Testis (tissue), 3 donors: ENCODE data around the gene ENTHD1. TPM values are rescaled to one million over a fixed set of nuclear protein-coding genes. Genes with fewer than 3 reads are reported as not detected.
"Not testable (repeated sequence)": the region's sequence is repeated elsewhere in the genome, so short reads cannot be mapped to it uniquely, and the experiment has no call there.

Source experiments
- DNase-seq: peaks from one replicate; pipeline ENCODE4 v3.0.0-alpha.2; 2019
- H3K27ac ChIP-seq, 2 donors: fragments of 200-600 bp; sonication (generic); one replicate each; pipeline ENCODE4 v1.5.1; 2019
- H3K27me3 ChIP-seq: fragments of 200-600 bp; sonication (generic); one replicate; pipeline ENCODE4 v1.5.1; 2019
- H3K36me3 ChIP-seq: fragments of 200-600 bp; sonication (generic); one replicate; pipeline ENCODE4 v1.5.1; 2017; ENCODE audit warnings: low read depth; ENCODE audit errors: missing control alignments
- H3K4me1 ChIP-seq: fragments of 200-600 bp; sonication (generic); one replicate; pipeline ENCODE4 v1.5.1; 2019
- H3K4me3 ChIP-seq, 2 donors: fragments of 200-600 bp; sonication (generic); one replicate each; pipeline ENCODE4 v1.5.1; 2017 to 2019
- H3K9me3 ChIP-seq: fragments of 200-600 bp; sonication (generic); one replicate; pipeline ENCODE4 v1.5.1; 2017
- POLR2A ChIP-seq: fragments of 450-650 bp; IDR thresholded peaks from one replicate; pipeline ENCODE4 v1.6.1; 2017; ENCODE audit warnings: antibody characterized with exemption, mild to moderate bottlenecking, moderate library complexity
- WGBS, 2 donors: methylation state at CpG; one replicate each; pipeline ENCODE4 v1.1.5; 2018; 5-methylcytosine and 5-hydroxymethylcytosine counted together
- intact Hi-C: fragments of 100-400 bp; cut with DNase I; formaldehyde crosslinking; loops from one replicate; pipeline ENCODE4 v1.15.1; 2023; ENCODE audit warnings: low total_unique reads
- polyA plus RNA-seq: library from polyadenylated mRNA; stranded (reverse); fragments of 350-450 nt; fragmentation: Illumina TruSeq; extraction: RNeasy Lipid Tissue Mini Kit (QIAGEN cat#74804); gene quantifications from one replicate; pipeline ENCODE4 v1.2.3, GENCODE V29; 2014; ENCODE audit warnings: low read depth, low replicate concordance; ENCODE audit not compliant: insufficient read depth
- total RNA-seq, 2 donors: library from RNA; depleted of rRNA; stranded (reverse); fragments of >200 nt; gene quantifications; one replicate each; pipeline ENCODE4 v1.2.3, GENCODE V29; 2016
- TF ChIP-seq, protein P1 (sequence below), 3 experiments: fragments of 450-650 bp in 2 of 3; fragments of 200-600 bp in 1 of 3; sonication (generic) in 1 of 3; IDR thresholded peaks; one replicate each; pipeline ENCODE4 v1.5.1; 2016 to 2019; ENCODE audit warnings: antibody characterized with exemption in 3 of 3, mild to moderate bottlenecking in 2 of 3, moderate library complexity in 1 of 3

The ENTHD1 gene
- total and polyA plus RNA-seq, 3 donors from 2014 or later = 10.9 to 21.1 (median 12.0) TPM

DNA sequence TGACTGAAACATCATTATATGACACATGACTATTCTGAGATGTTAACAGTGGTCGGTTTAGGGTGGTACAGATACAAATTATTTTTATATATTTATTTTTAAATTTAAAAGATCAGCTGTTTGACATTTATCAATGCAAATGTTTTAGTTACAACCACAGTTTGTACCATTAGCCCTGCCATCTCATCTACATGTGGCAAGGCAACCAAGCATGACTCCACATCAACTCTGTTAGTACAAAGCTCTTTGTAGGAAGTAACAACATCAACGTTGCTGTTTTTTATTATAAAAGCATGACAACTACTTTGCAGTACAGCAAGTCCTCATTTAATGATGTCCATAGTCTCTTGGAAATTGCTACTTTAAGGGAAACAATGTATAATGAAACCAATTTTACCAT is 40.8 kb downstream of the ENTHD1 start:
- Histone ChIP-seq H3K36me3 (no peaks in the 10 kb centered on the region), H3K4me1 (no peaks in the 10 kb centered on the region), H3K4me3 (no peak overlapping the region), H3K9me3 (no peaks in the 10 kb centered on the region), H3K27me3 (no peaks in the 10 kb centered on the region), H3K27ac (no peak overlapping the region)
- WGBS, 2 donors = 68 to 71% methylated on average over 2 of the region's 2 CpGs
- TF ChIP-seq, protein P1, sequence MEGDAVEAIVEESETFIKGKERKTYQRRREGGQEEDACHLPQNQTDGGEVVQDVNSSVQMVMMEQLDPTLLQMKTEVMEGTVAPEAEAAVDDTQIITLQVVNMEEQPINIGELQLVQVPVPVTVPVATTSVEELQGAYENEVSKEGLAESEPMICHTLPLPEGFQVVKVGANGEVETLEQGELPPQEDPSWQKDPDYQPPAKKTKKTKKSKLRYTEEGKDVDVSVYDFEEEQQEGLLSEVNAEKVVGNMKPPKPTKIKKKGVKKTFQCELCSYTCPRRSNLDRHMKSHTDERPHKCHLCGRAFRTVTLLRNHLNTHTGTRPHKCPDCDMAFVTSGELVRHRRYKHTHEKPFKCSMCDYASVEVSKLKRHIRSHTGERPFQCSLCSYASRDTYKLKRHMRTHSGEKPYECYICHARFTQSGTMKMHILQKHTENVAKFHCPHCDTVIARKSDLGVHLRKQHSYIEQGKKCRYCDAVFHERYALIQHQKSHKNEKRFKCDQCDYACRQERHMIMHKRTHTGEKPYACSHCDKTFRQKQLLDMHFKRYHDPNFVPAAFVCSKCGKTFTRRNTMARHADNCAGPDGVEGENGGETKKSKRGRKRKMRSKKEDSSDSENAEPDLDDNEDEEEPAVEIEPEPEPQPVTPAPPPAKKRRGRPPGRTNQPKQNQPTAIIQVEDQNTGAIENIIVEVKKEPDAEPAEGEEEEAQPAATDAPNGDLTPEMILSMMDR (IDR thresholded peaks at IDR 0.05) = no peak
- no peak for TF ChIP-seq POLR2A
- intact Hi-C loops = no loop called here
- no peak for DNase-seq

DNA sequence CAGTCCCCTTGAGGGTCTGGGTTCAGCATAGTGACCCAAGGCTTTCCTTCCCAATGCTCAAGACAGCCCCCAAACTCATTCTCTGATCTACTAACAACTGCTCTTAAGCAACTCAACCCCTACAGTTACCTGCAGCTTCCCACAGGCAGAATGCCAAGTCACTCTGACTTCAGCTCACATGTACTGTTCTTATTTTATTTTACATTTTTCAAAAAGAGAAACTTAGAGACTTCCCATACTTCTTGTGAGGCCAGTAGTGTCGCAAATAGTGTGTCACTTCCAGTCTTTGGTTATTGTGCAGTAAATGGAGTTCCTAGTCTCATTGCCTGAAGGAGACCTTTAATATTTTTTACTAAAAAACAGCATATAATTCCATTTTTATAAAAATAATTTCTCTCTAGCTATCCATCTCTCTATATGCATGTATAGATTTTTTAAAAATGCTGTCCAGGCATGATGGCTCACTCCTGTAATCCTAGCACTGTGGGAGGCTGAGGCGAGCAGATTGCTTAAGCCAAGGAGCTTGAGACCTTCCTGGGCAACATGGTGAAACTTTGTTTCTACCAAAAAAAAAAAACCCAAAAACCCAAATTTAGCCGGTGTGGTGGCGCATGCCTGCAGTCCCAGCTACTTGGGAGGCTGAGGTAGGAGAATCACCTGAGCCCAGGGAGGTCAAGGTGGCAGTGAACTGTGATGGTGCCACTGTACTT is 41.8 kb downstream of the ENTHD1 start:
- TF ChIP-seq, protein P1 (IDR thresholded peaks at IDR 0.05) = no peak
- TF ChIP-seq POLR2A = no peak
- Histone ChIP-seq H3K27me3 (no peaks in the 10 kb centered on the region), H3K27ac (no peak overlapping the region), H3K4me1 (no peaks in the 10 kb centered on the region), H3K9me3 (no peaks in the 10 kb centered on the region), H3K36me3 (no peaks in the 10 kb centered on the region), H3K4me3 (no peak overlapping the region)
- no peak for DNase-seq
- WGBS, 2 donors = 84 to 94% methylated on average over 4 of the region's 4 CpGs
- intact Hi-C loops = no loop called here

DNA sequence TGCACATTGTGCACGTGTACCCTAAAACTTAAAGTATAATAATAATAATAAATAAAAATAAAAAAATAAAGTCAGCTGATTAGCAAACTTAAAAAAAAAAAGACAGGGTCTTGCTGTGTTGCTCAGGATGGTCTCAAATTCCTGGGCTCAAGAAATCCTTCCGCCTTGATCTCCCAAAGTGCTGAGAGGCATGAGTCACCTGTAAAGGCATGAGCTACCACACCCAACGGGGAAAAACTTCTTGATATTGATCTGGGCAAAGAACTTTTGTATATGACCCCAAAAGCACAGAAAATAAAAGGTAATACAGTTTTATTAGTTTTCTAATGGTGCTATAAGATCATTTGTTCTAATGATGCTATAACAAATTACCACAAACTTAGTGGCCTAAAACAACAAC is 46.1 kb downstream of the ENTHD1 start:
- no peak overlapping the region for H3K27ac ChIP-seq
- no peaks in the 10 kb centered on the region for H3K9me3 ChIP-seq
- 88 to 92% methylated on average over 3 of the region's 3 CpGs for WGBS, 2 donors
- no peak overlapping the region for H3K4me3 ChIP-seq
- H3K4me1 ChIP-seq = no peaks in the 10 kb centered on the region
- no peak for DNase-seq
- no peaks in the 10 kb centered on the region for H3K27me3 ChIP-seq
- no peaks in the 10 kb centered on the region for H3K36me3 ChIP-seq
- intact Hi-C loops = no loop called here
- no peak for TF ChIP-seq POLR2A
- TF ChIP-seq, protein P1 (IDR thresholded peaks at IDR 0.05) = no peak

DNA sequence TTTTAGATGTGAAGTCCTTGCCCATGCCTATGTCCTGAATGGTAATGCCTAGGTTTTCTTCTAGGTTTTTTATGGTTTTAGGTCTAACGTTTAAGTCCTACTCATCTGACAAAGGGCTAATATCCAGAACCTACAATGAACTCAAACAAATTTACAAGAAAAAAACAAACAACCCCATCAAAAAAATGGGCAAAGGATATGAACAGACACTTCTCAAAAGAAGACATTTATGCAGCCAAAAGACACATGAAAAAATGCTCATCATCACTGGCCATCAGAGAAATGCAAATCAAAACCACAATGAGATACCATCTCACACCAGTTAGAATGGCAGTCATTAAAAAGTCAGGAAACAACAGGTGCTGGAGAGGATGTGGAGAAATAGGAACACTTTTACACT is 47.0 kb downstream of the ENTHD1 start:
- DNase-seq, H3K27ac ChIP-seq, H3K4me1 ChIP-seq, H3K27me3 ChIP-seq, intact Hi-C loops, H3K9me3 ChIP-seq, H3K36me3 ChIP-seq, H3K4me3 ChIP-seq: not testable (repeated sequence)
- WGBS, 2 donors = 63 to 80% methylated on average over 1 of the region's 1 CpG

DNA sequence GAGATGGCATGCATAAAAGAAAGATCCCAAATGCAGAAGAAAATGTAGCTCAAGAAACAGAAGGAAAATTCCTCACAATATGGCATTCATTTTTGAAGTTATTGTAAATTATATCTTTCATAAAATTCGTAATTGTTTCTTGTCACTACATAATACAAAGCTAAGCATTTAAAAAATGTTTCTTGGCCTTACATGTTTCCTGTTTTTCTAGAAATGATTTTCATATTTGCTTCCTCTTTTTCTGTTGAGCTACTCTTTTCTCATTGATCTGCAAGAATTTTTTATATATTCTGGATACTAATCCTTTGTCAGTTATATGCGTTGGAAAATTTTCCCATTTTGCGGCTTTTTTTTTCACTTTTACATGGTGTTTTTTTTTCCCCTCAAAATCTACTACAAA is 48.0 kb downstream of the ENTHD1 start:
- intact Hi-C loops = no loop called here
- DNase-seq = no peak
- no peaks in the 10 kb centered on the region for H3K4me1 ChIP-seq
- H3K27me3 ChIP-seq = no peaks in the 10 kb centered on the region
- no peak overlapping the region for H3K4me3 ChIP-seq
- H3K27ac ChIP-seq = no peak overlapping the region
- H3K36me3 ChIP-seq = no peaks in the 10 kb centered on the region
- no peaks in the 10 kb centered on the region for H3K9me3 ChIP-seq
- WGBS, 2 donors = 71 to 86% methylated on average over 3 of the region's 3 CpGs
- TF ChIP-seq POLR2A = no peak
- TF ChIP-seq, protein P1 (IDR thresholded peaks at IDR 0.05) = no peak
